SK-N-SH (cell line): ENCODE data around the gene PGLYRP4. TPM values are rescaled to one million over a fixed set of nuclear protein-coding genes. Genes with fewer than 3 reads are reported as not detected.

ENCODE experiments used
- CTCF ChIA-PET: fragments of 300-600, 350-600 bp; formaldehyde crosslinking; extraction: SDS; loops from one replicate; lab custom pipeline; 2021; lab: Yijun Ruan, JAX
- POLR2A ChIA-PET: fragments of 350-600 bp; sonication (Branson Sonifier 250); formaldehyde crosslinking; extraction: SDS; loops from one replicate; lab custom pipeline; 2020; ENCODE audit warnings: antibody characterized with exemption, inconsistent platforms; lab: Yijun Ruan, JAX
- DNase-seq: peaks from one replicate; pipeline ENCODE4 v3.0.0; 2012
- H2AFZ ChIP-seq: fragments of 200-600 bp; sonication (generic); 2 replicates; pipeline ENCODE4 v1.8.1; 2016; ENCODE audit warnings: antibody characterized with exemption, mild to moderate bottlenecking, low read depth
- H3F3A ChIP-seq: fragments of 200-600 bp; sonication (generic); replicated peaks from 2 replicates; pipeline ENCODE3; 2016; ENCODE audit warnings: antibody characterized with exemption, mild to moderate bottlenecking; ENCODE audit not compliant: insufficient read depth
- H3K27ac ChIP-seq, 2 experiments: fragments of 200-500 bp in 1 of 2; fragments of 200-600 bp in 1 of 2; sonication (Bioruptor generic) in 1 of 2; sonication (generic), shearing (Covaris generic) in 1 of 2; 2 replicates each; pipeline versions ENCODE4 v1.5.1 to v1.6.1; 2014 to 2016; ENCODE audit warnings: low read depth in 2 of 2, inconsistent platforms in 1 of 2, low read length in 1 of 2, mild to moderate bottlenecking in 1 of 2, mixed read lengths in 1 of 2
- H3K27me3 ChIP-seq: fragments of 200-600 bp; sonication (generic), shearing (Covaris generic); 2 replicates; pipeline ENCODE4 v1.6.1; 2016; ENCODE audit warnings: mixed run types; ENCODE audit not compliant: insufficient read depth
- H3K36me3 ChIP-seq, 2 experiments: fragments of 200-500 bp in 1 of 2; fragments of 200-600 bp in 1 of 2; sonication (Bioruptor generic) in 1 of 2; sonication (generic) in 1 of 2; replicated peaks in 1 of 2; 2 replicates each; pipeline versions ENCODE3 to v1.5.1; 2014 to 2016; ENCODE audit warnings: low read length in 1 of 2, mild to moderate bottlenecking in 1 of 2; ENCODE audit not compliant: insufficient read depth in 2 of 2, control insufficient read depth in 1 of 2
- H3K4me1 ChIP-seq, 2 experiments: fragments of 200-500 bp in 1 of 2; fragments of 200-600 bp in 1 of 2; sonication (Bioruptor generic) in 1 of 2; sonication (generic), shearing (Covaris generic) in 1 of 2; 2 replicates each; pipeline versions ENCODE4 v1.5.1 to v1.6.1; 2014 to 2016; ENCODE audit warnings: low read depth in 1 of 2, low read length in 1 of 2, mixed run types in 1 of 2; ENCODE audit not compliant: insufficient read depth in 2 of 2, control insufficient read depth in 1 of 2
- H3K4me2 ChIP-seq: fragments of 200-600 bp; sonication (generic), shearing (Covaris generic); 2 replicates; pipeline ENCODE4 v1.6.1; 2017; ENCODE audit warnings: mixed run types
- H3K4me3 ChIP-seq, 2 experiments: fragments of 200-500 bp in 1 of 2; fragments of 200-600 bp in 1 of 2; sonication (Bioruptor generic) in 1 of 2; sonication (generic), shearing (Covaris generic) in 1 of 2; 2 replicates each; pipeline versions ENCODE4 v1.5.1 to v1.8.1; 2014 to 2016; ENCODE audit warnings: low read depth in 2 of 2, inconsistent platforms in 1 of 2, low read length in 1 of 2, mild to moderate bottlenecking in 1 of 2, mixed read lengths in 1 of 2, moderate library complexity in 1 of 2
- H3K79me2 ChIP-seq: fragments of 200-600 bp; sonication (generic); 2 replicates; pipeline ENCODE4 v1.8.1; 2017; ENCODE audit warnings: mild to moderate bottlenecking; ENCODE audit not compliant: insufficient read depth
- H3K9ac ChIP-seq: fragments of 200-600 bp; sonication (generic); 2 replicates; pipeline ENCODE4 v1.6.1; 2017; ENCODE audit warnings: mixed run types
- H3K9me2 ChIP-seq: fragments of 200-600 bp; sonication (generic); 2 replicates; pipeline ENCODE4 v1.6.1; 2017; ENCODE audit warnings: mixed run types
- H3K9me3 ChIP-seq: fragments of 200-600 bp; sonication (generic); 2 replicates; pipeline ENCODE4 v1.6.1; 2017; ENCODE audit warnings: mixed run types, mild to moderate bottlenecking, moderate library complexity
- H4K20me1 ChIP-seq: fragments of 200-600 bp; sonication (generic); 2 replicates; pipeline ENCODE4 v1.6.1; 2017; ENCODE audit warnings: mild to moderate bottlenecking, mixed run types; ENCODE audit not compliant: insufficient read depth
- EP300 ChIP-seq, 2 experiments: IDR thresholded peaks; 2 replicates each; pipeline versions ENCODE4 v1.4.0 to v1.6.1; 2012; ENCODE audit warnings: borderline replicate concordance in 1 of 2, low read depth in 1 of 2, low read length in 1 of 2
- EZH2phosphoT487 ChIP-seq: fragments of 200-600 bp; sonication (generic); IDR thresholded peaks from 2 replicates; pipeline ENCODE4 v1.6.1; 2017; ENCODE audit warnings: low read depth, mixed run types, mild to moderate bottlenecking, antibody characterized with exemption, moderate library complexity, borderline replicate concordance
- FOXJ3 ChIP-seq: sonication (generic); formaldehyde crosslinking; IDR thresholded peaks from 2 replicates; pipeline ENCODE4 v1.5.1; 2020; ENCODE audit warnings: mild to moderate bottlenecking, missing genetic modification reagents
- GATA2 ChIP-seq: sonication (generic); formaldehyde crosslinking; IDR thresholded peaks from 2 replicates; pipeline ENCODE4 v1.5.0; 2020; ENCODE audit warnings: mild to moderate bottlenecking, missing genetic modification reagents
- MEF2A ChIP-seq: IDR thresholded peaks from 2 replicates; pipeline ENCODE4 v1.4.0; 2012; ENCODE audit warnings: low read depth, borderline replicate concordance
- NFIC ChIP-seq: IDR thresholded peaks from 2 replicates; pipeline ENCODE4 v1.4.0; 2012; ENCODE audit warnings: borderline replicate concordance
- NRF1 ChIP-seq: IDR thresholded peaks from 2 replicates; pipeline ENCODE4 v1.6.1; 2012; ENCODE audit warnings: low read depth, mild to moderate bottlenecking, low read length
- POLR2AphosphoS5 ChIP-seq: IDR thresholded peaks from 2 replicates; pipeline ENCODE4 v1.6.1; 2012; ENCODE audit warnings: low read depth, low read length
- RAD21 ChIP-seq: IDR thresholded peaks from 2 replicates; pipeline ENCODE4 v1.6.1; 2012; ENCODE audit warnings: mild to moderate bottlenecking, low read length
- RCOR1 ChIP-seq: fragments of 150-350 bp; IDR thresholded peaks from 2 replicates; pipeline ENCODE4 v1.6.1; 2017; ENCODE audit warnings: antibody characterized with exemption, low read length
- REST ChIP-seq: IDR thresholded peaks from 2 replicates; pipeline ENCODE4 v1.6.1; 2012; ENCODE audit warnings: mild to moderate bottlenecking, low read depth, low read length, moderate library complexity
- RFX5 ChIP-seq: IDR thresholded peaks from 2 replicates; pipeline ENCODE4 v1.6.1; 2012; ENCODE audit warnings: mild to moderate bottlenecking, improper control_type of control experiment, low read length
- SIN3A ChIP-seq: IDR thresholded peaks from 2 replicates; pipeline ENCODE4 v1.6.1; 2012; ENCODE audit warnings: low read depth, mild to moderate bottlenecking, low read length, moderate library complexity, borderline replicate concordance
- TCF12 ChIP-seq: IDR thresholded peaks from 2 replicates; pipeline ENCODE4 v1.4.0; 2012
- TEAD4 ChIP-seq: IDR thresholded peaks from 2 replicates; pipeline ENCODE4 v1.4.0; 2012; ENCODE audit warnings: mild to moderate bottlenecking, borderline replicate concordance; ENCODE audit not compliant: insufficient read depth
- USF1 ChIP-seq: IDR thresholded peaks from 2 replicates; pipeline ENCODE4 v1.4.0; 2012; ENCODE audit warnings: low read depth, borderline replicate concordance
- WGBS: methylation state at CpG from one replicate; pipeline ENCODE4 v1.1.6; 2017; ENCODE audit warnings: low lambda C conversion rate; 5-methylcytosine and 5-hydroxymethylcytosine counted together
- polyA plus RNA-seq, 3 experiments: library from polyadenylated mRNA; depleted of rRNA; stranded (reverse); fragments of >200 nt; gene quantifications; 2 replicates each; pipeline ENCODE4 v1.2.3, GENCODE V29; 2012
- TF ChIP-seq, protein P1 (sequence below): fragments of 150-350 bp; IDR thresholded peaks from 2 replicates; pipeline ENCODE4 v1.6.1; 2017; ENCODE audit warnings: antibody characterized with exemption, low read length, low read depth, borderline replicate concordance
- TF ChIP-seq, protein P2 (sequence below): IDR thresholded peaks from 2 replicates; pipeline ENCODE4 v1.4.0; 2012; ENCODE audit warnings: low read depth

The PGLYRP4 gene
- polyA plus RNA-seq, 1 of the 3 experiments (the other 2 are of a cell fraction), result not detected

GRCh38 chr1:153364766-153365666 lies 16.4 kb upstream of the PGLYRP4 start:
- CTCF ChIA-PET, result interaction anchor here (1.6 to 2.8 kb wide), 3 partner anchors 10 to 130 kb away, joined by 5 to 11 read pairs (median 6); no protein-coding TSS in a partner anchor
- 6% methylated on average over 12 of the region's 12 CpGs for WGBS

DNA sequence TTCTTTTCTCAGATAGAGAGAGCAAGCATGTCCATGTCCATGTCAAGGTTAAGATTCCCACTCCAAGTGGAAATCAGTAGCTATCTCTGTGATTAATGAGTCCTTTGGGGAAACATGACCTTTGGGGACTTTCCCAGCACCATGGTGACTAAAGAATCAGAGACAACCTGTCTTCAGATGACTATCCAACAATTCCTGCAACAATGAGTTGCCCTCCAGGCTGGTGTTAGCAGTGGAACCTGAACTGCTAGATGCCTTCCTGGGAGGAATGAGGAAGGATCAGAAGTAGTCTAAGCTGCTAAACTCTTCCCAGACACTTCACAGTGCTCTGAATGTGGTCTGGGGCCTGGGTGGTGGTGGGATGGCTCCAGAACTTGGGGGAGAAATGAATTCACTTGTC lies 15.5 kb upstream of the PGLYRP4 start:
- POLR2A ChIA-PET, result no interaction called here
- H3F3A ChIP-seq, result no peaks in the 10 kb centered on the region
- no peak for DNase-seq
- no peaks in the 10 kb centered on the region for H3K9me2 ChIP-seq
- no peaks in the 10 kb centered on the region for H3K4me1 ChIP-seq
- no peak overlapping the region for H3K4me2 ChIP-seq
- TF ChIP-seq EZH2phosphoT487, result no peak
- no peak for TF ChIP-seq NRF1
- no peak for TF ChIP-seq REST
- no peak for TF ChIP-seq EP300 (IDR thresholded peaks at IDR 0.05; ENCODE audit: borderline replicate concordance in 1 of 2, low read depth in 1 of 2, low read length in 1 of 2)
- TF ChIP-seq POLR2AphosphoS5, result no peak
- no peak for TF ChIP-seq TCF12
- TF ChIP-seq, protein P1, sequence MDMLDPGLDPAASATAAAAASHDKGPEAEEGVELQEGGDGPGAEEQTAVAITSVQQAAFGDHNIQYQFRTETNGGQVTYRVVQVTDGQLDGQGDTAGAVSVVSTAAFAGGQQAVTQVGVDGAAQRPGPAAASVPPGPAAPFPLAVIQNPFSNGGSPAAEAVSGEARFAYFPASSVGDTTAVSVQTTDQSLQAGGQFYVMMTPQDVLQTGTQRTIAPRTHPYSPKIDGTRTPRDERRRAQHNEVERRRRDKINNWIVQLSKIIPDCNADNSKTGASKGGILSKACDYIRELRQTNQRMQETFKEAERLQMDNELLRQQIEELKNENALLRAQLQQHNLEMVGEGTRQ, result no peak
- TF ChIP-seq GATA2, result no peak
- TF ChIP-seq NFIC, result no peak
- TF ChIP-seq, protein P2, sequence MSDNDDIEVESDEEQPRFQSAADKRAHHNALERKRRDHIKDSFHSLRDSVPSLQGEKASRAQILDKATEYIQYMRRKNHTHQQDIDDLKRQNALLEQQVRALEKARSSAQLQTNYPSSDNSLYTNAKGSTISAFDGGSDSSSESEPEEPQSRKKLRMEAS, result no peak
- no peak for TF ChIP-seq MEF2A
- TF ChIP-seq FOXJ3 (CRISPR knock-in tag), result no peak
- TF ChIP-seq, all 33 proteins: peak for 0
- no peaks in the 10 kb centered on the region for H3K79me2 ChIP-seq
- CTCF ChIA-PET, result interaction anchor here (2.8 kb wide), 1 partner anchor 12 kb away, joined by 11 read pairs; no protein-coding TSS in a partner anchor
- H3K9me3 ChIP-seq, result no peaks in the 10 kb centered on the region
- H3K4me3 ChIP-seq, result no peak overlapping the region
- no peak overlapping the region for H3K27ac ChIP-seq
- H2AFZ ChIP-seq, result no peak overlapping the region
- H3K27me3 ChIP-seq, result peaks cover 37% of the 10 kb centered on the region
- H3K36me3 ChIP-seq, result no peaks in the 10 kb centered on the region
- H4K20me1 ChIP-seq, result no peaks in the 10 kb centered on the region
- H3K9ac ChIP-seq, result no peak overlapping the region

More at GRCh38 chr1:153364766-153365666, 16.4 kb upstream of the PGLYRP4 start:
- no peak for DNase-seq
- H4K20me1 ChIP-seq, result no peaks in the 10 kb centered on the region
- no peaks in the 10 kb centered on the region for H3K79me2 ChIP-seq
- H3K4me2 ChIP-seq, result no peak overlapping the region
- H3K9ac ChIP-seq, result no peak overlapping the region
- H3K4me1 ChIP-seq, result no peaks in the 10 kb centered on the region
- TF ChIP-seq NFIC, result no peak
- TF ChIP-seq RCOR1, result no peak
- no peak for TF ChIP-seq POLR2AphosphoS5
- TF ChIP-seq USF1, result no peak
- TF ChIP-seq RFX5, result no peak
- no peak for TF ChIP-seq RAD21
- no peak for TF ChIP-seq MEF2A
- TF ChIP-seq SIN3A, result no peak
- no peak for TF ChIP-seq TEAD4
- no peaks in the 10 kb centered on the region for H3K36me3 ChIP-seq
- no peaks in the 10 kb centered on the region for H3K9me3 ChIP-seq
- peaks cover 32% of the 10 kb centered on the region; the same call in 1 of the 2 replicates for H3K27me3 ChIP-seq
- H2AFZ ChIP-seq, result no peak overlapping the region
- H3K27ac ChIP-seq, result no peak overlapping the region
- POLR2A ChIA-PET, result no interaction called here
- no peaks in the 10 kb centered on the region for H3K9me2 ChIP-seq
- no peaks in the 10 kb centered on the region for H3F3A ChIP-seq
- H3K4me3 ChIP-seq, result no peak overlapping the region
